ENCODE data around the gene ENDOG. TPM values are rescaled to one million over a fixed set of nuclear protein-coding genes. Genes with fewer than 3 reads are reported as not detected.

Gene ENDOG
- total RNA-seq, 1 donor from 2014 or later = 17.8 TPM

- peak overlapping the region; percentile 98 for H3K4me2 ChIP-seq (ENCODE audit: low read length)
- Mint-ChIP-seq H3K9me3 (ENCODE audit: unreplicated experiment) (peaks cover 2% of the 10 kb centered on the region), H3K27ac (ENCODE audit: unreplicated experiment) (peak overlapping the region; percentile 80), H3K4me3 (ENCODE audit: unreplicated experiment) (peak overlapping the region; percentile 97), H3K27me3 (ENCODE audit: low read depth, unreplicated experiment) (no peaks in the 10 kb centered on the region), H3K4me1 (ENCODE audit: low read depth, unreplicated experiment) (peaks cover 7% of the 10 kb centered on the region), H3K36me3 (ENCODE audit: low read depth, unreplicated experiment) (peaks cover 10% of the 10 kb centered on the region)
- H3K4me3 ChIP-seq (ENCODE audit: insufficient read depth, low read depth, low read length) = peak overlapping the region; percentile 81
- H3K9ac ChIP-seq (ENCODE audit: low read length) = peak overlapping the region; percentile 94
- H4K20me1 ChIP-seq (ENCODE audit: insufficient read depth, low read length) = peaks cover 13% of the 10 kb centered on the region
- H3K79me2 ChIP-seq (ENCODE audit: insufficient read depth, low read length) = peaks cover 35% of the 10 kb centered on the region
- H3K27ac ChIP-seq (ENCODE audit: low read depth, low read length) = peak overlapping the region; percentile 78
- no peak overlapping the region for H2AFZ ChIP-seq (ENCODE audit: low read depth, low read length)
- H3K36me3 ChIP-seq (ENCODE audit: insufficient read depth, low read length) = no peaks in the 10 kb centered on the region
- FAIRE-seq (no peak), DNase-seq (ENCODE audit: low read depth) (no peak)
- no peaks in the 10 kb centered on the region for H3K9me3 ChIP-seq (ENCODE audit: insufficient read depth, low read depth, low read length)
- peaks cover 9% of the 10 kb centered on the region for H3K4me1 ChIP-seq (ENCODE audit: insufficient read depth, low read length)
- H3K27me3 ChIP-seq (ENCODE audit: insufficient read depth, low read length) = no peaks in the 10 kb centered on the region
- no peak for TF ChIP-seq EZH2 (IDR thresholded peaks at IDR 0.05; ENCODE audit: insufficient read depth, low read length)
- TF ChIP-seq CTCF (IDR thresholded peaks at IDR 0.05; ENCODE audit: insufficient read depth, low read depth, low read length) = no peak
Measured at GRCh38 chr9:128770286-128771030, 47.8 kb upstream of the ENDOG start.

- Histone ChIP-seq H3K4me3 (ENCODE audit: insufficient read depth, low read depth, low read length) (peak overlapping the region; percentile 81), H3K36me3 (ENCODE audit: insufficient read depth, low read length) (no peaks in the 10 kb centered on the region), H3K4me2 (ENCODE audit: low read length) (peak overlapping the region; percentile 98), H3K9ac (ENCODE audit: low read length) (peak overlapping the region; percentile 94), H3K9me3 (ENCODE audit: insufficient read depth, low read depth, low read length) (no peaks in the 10 kb centered on the region), H2AFZ (ENCODE audit: low read depth, low read length) (peak overlapping the region; percentile 81), H4K20me1 (ENCODE audit: insufficient read depth, low read length) (peaks cover 13% of the 10 kb centered on the region), H3K79me2 (ENCODE audit: insufficient read depth, low read length) (peaks cover 35% of the 10 kb centered on the region), H3K27ac (ENCODE audit: low read depth, low read length) (peak overlapping the region; percentile 78), H3K4me1 (ENCODE audit: insufficient read depth, low read length) (peaks cover 9% of the 10 kb centered on the region), H3K27me3 (ENCODE audit: insufficient read depth, low read length) (no peaks in the 10 kb centered on the region)
- H3K4me3 Mint-ChIP-seq (ENCODE audit: unreplicated experiment) = peak overlapping the region; percentile 97
- peaks cover 10% of the 10 kb centered on the region for H3K36me3 Mint-ChIP-seq (ENCODE audit: low read depth, unreplicated experiment)
- peaks cover 6% of the 10 kb centered on the region for H3K9me3 Mint-ChIP-seq (ENCODE audit: unreplicated experiment)
- no peaks in the 10 kb centered on the region for H3K27me3 Mint-ChIP-seq (ENCODE audit: low read depth, unreplicated experiment)
- no peak for TF ChIP-seq CTCF (IDR thresholded peaks at IDR 0.05; ENCODE audit: insufficient read depth, low read depth, low read length)
- no peak for TF ChIP-seq EZH2 (IDR thresholded peaks at IDR 0.05; ENCODE audit: insufficient read depth, low read length)
- peak; percentile 7 for DNase-seq (ENCODE audit: low read depth)
- peak overlapping the region; percentile 80 for H3K27ac Mint-ChIP-seq (ENCODE audit: unreplicated experiment)
- FAIRE-seq = no peak
- peaks cover 7% of the 10 kb centered on the region for H3K4me1 Mint-ChIP-seq (ENCODE audit: low read depth, unreplicated experiment)
Measured at GRCh38 chr9:128771094-128771721, 47.1 kb upstream of the ENDOG start.

Data from astrocyte (in vitro differentiated cells and primary cell).